CD4-positive, alpha-beta T cell treated with Interleukin-10 for 1 hour (primary cell): ENCODE data around the gene WASF3.
"Not testable (repeated sequence)": the region's sequence is repeated elsewhere in the genome, so short reads cannot be mapped to it uniquely, and the experiment has no call there.

Source experiments
- DNase-seq: peaks from one replicate; pipeline ENCODE4 v3.0.0-alpha.2; 2020

The WASF3 gene

GRCh38 chr13:26590951-26591350, 33.5 kb downstream of the WASF3 start:
- DNase-seq: no peak

DNA sequence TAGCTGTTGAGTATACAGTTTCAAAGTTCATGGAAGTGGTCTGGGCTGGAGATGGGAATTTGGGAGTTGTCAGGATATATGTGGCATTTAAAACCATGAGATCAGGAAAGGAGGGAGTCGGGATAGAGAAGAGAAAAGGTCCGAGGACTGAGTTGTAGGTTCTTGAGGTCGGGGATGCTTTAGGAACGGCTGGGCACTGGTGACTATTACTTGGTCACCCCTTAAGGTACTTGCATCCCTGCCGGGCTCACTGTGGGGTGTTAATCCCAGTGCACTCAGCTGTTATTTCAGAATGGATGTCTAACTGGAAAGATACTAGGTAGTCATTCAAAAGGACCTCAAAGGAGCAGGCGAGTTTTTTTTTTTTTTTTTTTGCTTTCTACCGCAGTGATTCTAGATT, 34.2 kb downstream of the WASF3 start:
- DNase-seq: no peak

DNA sequence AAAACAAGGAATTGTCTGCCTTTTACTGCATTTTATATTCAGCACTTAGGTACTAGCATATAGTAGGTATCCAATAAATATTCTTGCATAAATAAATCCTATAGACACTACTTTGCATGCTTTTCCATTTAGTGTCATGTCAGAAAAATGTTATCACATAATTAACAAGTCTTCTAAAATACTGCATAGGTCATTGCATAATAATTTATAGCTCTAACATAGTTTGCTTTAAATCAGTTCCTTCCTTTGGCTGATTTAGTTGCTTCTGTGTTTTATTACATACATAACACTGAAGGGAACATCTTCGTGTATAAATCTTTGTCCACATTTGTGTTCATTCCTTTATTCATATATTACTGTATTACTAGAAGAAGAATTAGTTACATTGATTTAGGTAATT, 36.2 kb downstream of the WASF3 start:
- DNase-seq: no peak

GRCh38 chr13:26594363-26594762, 36.9 kb downstream of the WASF3 start:
- no peak for DNase-seq

DNA sequence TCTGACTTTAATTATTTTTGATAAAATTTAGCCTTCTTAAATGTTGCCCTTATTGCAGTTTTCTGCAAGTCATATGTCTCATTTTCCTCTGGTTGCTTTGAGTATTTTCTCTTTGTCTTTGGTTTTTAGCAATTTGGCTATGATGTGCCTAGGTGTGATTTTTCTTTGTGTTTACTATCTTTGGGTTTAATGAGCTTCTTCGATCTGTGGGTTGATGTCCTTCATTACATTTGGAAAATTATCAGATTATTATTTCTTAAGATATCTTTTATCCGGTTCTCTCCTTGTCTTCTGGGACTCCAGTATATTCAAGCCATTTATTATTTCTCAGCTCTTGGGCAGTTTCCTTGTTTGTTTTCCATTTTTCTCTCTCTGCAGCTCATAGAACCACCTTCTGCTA, 39.0 kb downstream of the WASF3 start:
- no peak for DNase-seq

DNA sequence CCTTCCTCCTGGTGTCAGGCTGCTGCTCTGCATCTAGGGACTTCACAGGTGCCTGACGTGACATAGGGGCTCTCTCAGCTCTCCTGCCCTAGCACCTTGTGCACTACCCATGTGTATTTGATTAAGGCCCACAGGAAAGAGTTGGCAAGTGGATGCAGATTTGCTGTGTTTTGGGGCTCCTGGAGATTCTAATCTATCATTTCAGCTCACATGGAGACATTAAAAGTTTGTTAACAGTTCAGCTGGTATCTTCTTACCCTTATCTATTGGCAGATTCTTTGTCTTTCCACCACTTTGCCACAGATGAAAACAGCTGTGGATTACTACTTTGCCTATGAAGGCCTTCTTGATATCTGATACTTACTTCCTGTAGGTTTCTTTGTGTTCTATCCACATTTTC, 41.9 kb downstream of the WASF3 start:
- DNase-seq: no peak

DNA sequence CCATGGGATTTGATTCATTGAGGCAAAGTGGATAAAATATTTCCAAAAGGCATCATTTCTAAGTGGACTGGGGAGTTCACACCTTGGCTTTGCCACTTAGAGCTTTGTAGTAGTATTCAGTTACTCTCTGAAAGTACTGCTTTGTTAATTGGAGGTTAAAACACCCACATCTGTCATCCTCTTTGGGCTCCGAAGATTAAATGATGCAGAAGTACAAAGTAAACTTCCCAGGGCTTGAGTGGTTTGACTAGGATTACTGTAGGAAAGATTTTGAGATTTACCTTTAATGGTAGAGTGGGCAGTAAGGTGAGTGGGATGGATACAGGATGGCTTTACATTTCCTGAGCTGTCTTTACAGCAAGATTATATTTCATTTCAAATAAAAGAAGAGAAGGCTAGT, 42.4 kb downstream of the WASF3 start:
- no peak for DNase-seq

- DNase-seq: no peak
These were observed 42.9 kb downstream of the WASF3 start for GRCh38 chr13:26600343-26600742.

- DNase-seq: no peak
These were observed 44.2 kb downstream of the WASF3 start for GRCh38 chr13:26601669-26602068.

DNA sequence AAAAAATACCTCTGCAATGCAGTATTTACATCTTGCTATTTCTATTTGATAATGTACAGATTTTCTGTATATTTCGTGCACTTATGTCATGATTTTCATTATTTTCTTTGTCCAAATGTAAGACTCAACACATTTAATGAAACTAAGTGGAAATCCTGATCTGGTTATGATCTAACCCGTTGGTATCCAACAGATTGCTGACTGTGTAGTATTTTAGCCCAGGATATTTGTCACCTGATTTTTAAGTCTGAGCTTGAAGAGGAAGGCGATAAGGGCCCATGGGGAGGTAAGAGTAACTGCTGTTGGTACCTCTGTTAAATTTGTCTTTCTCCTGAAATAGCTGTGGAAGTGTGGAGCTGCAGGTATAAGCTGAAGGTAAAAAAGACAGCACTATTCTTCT, 45.3 kb downstream of the WASF3 start:
- DNase-seq: no peak

- no peak for DNase-seq
These were observed 47.5 kb downstream of the WASF3 start for GRCh38 chr13:26604784-26605545.

DNA sequence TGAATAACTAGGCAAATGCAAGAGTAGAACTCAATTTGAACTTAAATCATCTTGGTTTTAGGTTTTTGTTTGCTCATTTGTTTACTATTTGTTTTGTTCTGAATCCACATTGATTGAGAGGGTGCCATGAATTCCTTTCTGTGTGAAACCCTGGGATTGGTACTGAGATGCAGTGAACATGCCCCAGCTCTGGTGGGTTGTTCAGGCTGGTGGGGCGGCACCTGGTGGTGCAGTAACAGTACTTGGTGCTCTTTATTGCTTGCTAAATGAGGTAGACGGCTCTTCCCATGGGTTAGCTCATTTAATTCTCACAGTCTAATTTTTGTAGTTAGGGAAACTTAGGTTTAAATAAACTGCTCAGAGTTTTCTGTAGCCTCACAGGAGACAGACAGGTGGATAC, 48.4 kb downstream of the WASF3 start:
- DNase-seq: no peak

GRCh38 chr13:26606631-26607030, 49.1 kb downstream of the WASF3 start:
- DNase-seq: no peak

DNA sequence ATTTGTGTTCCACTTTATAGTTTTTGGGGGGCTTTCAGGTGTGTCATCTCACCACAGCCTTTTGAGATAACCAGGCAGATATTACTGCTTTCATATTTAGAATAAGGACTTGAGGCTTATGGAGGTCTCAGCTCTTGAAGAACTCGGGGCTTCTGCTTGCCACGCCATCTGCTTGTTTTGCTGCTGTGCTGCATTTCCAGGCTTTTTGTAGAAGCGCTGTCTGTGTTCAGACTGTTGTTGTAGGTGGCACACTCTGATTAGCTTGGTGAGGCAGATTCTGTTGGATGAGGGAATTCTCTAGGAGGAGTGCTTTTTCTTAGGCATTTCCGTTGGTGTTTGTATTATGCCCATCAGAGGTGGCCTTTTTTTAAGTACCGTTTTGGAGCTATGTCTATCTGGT, 57.2 kb downstream of the WASF3 start:
- DNase-seq: no peak

DNA sequence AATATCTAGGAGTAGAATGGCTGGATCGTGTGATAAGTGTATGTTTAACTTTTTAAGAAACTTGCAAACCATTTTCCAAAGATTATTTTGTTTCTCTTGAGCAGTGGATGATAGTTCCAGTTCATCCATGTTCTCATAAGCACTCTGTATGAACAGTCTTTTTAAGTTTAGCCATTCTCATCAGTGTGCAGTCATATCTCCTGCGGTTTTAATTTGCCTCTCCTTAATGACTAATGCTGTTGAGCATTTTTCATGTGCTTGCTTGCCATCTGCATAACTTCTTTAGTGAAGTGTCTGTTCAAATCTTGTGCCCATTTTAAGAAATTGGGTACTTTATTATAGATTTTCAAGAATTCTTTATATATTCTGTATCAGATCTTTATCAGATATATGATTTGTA, 58.6 kb downstream of the WASF3 start:
- no peak for DNase-seq

DNA sequence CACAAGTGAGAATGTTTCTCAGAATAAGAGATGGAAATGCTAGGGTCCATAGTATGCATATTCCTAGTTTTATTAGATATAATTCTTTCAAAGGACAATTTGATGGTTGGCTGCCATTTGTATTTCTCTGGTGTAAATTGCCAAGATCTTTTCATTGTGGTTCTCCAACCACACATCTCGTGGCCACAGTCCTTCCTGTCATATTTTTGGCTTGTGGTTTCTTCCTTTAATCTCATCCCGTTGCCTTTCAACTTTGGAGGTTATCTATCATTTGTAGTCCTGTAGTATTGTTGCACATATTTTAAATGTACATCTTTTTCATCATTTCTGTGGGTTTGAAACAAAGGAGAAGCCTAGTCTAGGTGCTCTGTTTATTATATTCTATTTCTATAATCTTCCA, 61.2 kb downstream of the WASF3 start:
- no peak for DNase-seq

- DNase-seq: no peak
These were observed 61.9 kb downstream of the WASF3 start for GRCh38 chr13:26619358-26619757.

- DNase-seq: no peak
These were observed 64.4 kb downstream of the WASF3 start for GRCh38 chr13:26621731-26622401.

- DNase-seq: no peak
These were observed 65.6 kb downstream of the WASF3 start for GRCh38 chr13:26623125-26623524.

GRCh38 chr13:26624572-26624971, 67.1 kb downstream of the WASF3 start:
- DNase-seq: no peak

- DNase-seq: no peak
These were observed 68.8 kb downstream of the WASF3 start for GRCh38 chr13:26626271-26626670.

- no peak for DNase-seq
These were observed 71.2 kb downstream of the WASF3 start for GRCh38 chr13:26628706-26629105.

- no peak for DNase-seq
These were observed 71.9 kb downstream of the WASF3 start for GRCh38 chr13:26629260-26629825.

- not testable (repeated sequence) for DNase-seq
These were observed 78.2 kb downstream of the WASF3 start for GRCh38 chr13:26635634-26636033.
